Keratinocyte (primary cell): ENCODE measurements around the gene AK8. TPM values are rescaled to one million over a fixed set of nuclear protein-coding genes. Genes with fewer than 3 reads are reported as not detected.

Experiments used
- DNase-seq: peaks from one replicate; pipeline ENCODE4 v3.0.0-alpha.2; 2011; ENCODE audit warnings: low read depth, missing footprints, low spot score
- FAIRE-seq: peaks from 2 replicates; lab custom pipeline; 2011; peaks lifted over from hg19 to GRCh38; lab: Jason Lieb, UNC
- H2AFZ ChIP-seq: 2 replicates; pipeline ENCODE4 v1.6.0; 2012; ENCODE audit warnings: low read length, control low read depth, inconsistent platforms; ENCODE audit not compliant: control insufficient read depth
- H3K27ac ChIP-seq: 2 replicates; pipeline ENCODE4 v1.5.1; 2011; ENCODE audit warnings: low read length; ENCODE audit not compliant: control insufficient read depth, insufficient read depth
- H3K27me3 ChIP-seq: 3 replicates; pipeline ENCODE4 v1.6.0; 2011; ENCODE audit warnings: low read length; ENCODE audit not compliant: control insufficient read depth, insufficient read depth; ENCODE audit errors: extremely low read depth
- H3K36me3 ChIP-seq, 2 experiments: 2 replicates in 1 of 2; 3 replicates in 1 of 2; pipeline ENCODE4 v1.5.1; 2011; ENCODE audit warnings: low read length in 2 of 2, mild to moderate bottlenecking in 1 of 2; ENCODE audit not compliant: control insufficient read depth in 2 of 2, insufficient read depth in 2 of 2; ENCODE audit errors: extremely low read depth in 1 of 2
- H3K4me1 ChIP-seq: 3 replicates; pipeline ENCODE4 v1.5.1; 2011; ENCODE audit warnings: low read length; ENCODE audit not compliant: control insufficient read depth, insufficient read depth; ENCODE audit errors: extremely low read depth
- H3K4me2 ChIP-seq: 3 replicates; pipeline ENCODE4 v1.6.0; 2011; ENCODE audit warnings: low read depth, low read length; ENCODE audit not compliant: control insufficient read depth, insufficient read depth; ENCODE audit errors: extremely low read depth
- H3K4me3 ChIP-seq, 3 experiments: fragments of 200-600 bp in 1 of 3; sonication (generic) in 1 of 3; 2 replicates in 2 of 3; 3 replicates in 1 of 3; pipeline ENCODE4 v1.5.1; 2011 to 2016; ENCODE audit warnings: low read length in 3 of 3, mild to moderate bottlenecking in 3 of 3, control low read depth in 2 of 3, inconsistent platforms in 1 of 3, low read depth in 1 of 3, mixed read lengths in 1 of 3, mixed run types in 1 of 3, moderate library complexity in 1 of 3; ENCODE audit not compliant: control insufficient read depth in 2 of 3, insufficient read depth in 2 of 3; ENCODE audit errors: extremely low read depth in 1 of 3
- H3K79me2 ChIP-seq: 2 replicates; pipeline ENCODE4 v1.6.0; 2012; ENCODE audit warnings: low read length; ENCODE audit not compliant: control insufficient read depth, insufficient read depth
- H3K9ac ChIP-seq: 3 replicates; pipeline ENCODE4 v1.6.0; 2011; ENCODE audit warnings: low read length; ENCODE audit not compliant: control insufficient read depth, insufficient read depth; ENCODE audit errors: extremely low read depth
- H3K9me1 ChIP-seq: 3 replicates; pipeline ENCODE4 v1.6.0; 2011; ENCODE audit warnings: low read length; ENCODE audit not compliant: control insufficient read depth, insufficient read depth; ENCODE audit errors: extremely low read depth
- H3K9me3 ChIP-seq: 2 replicates; pipeline ENCODE4 v1.5.1; 2012; ENCODE audit warnings: low read depth, low read length; ENCODE audit not compliant: control insufficient read depth
- H4K20me1 ChIP-seq: 3 replicates; pipeline ENCODE4 v1.6.0; 2011; ENCODE audit warnings: low read length; ENCODE audit not compliant: control insufficient read depth, insufficient read depth; ENCODE audit errors: extremely low read depth
- CTCF ChIP-seq, 3 experiments: IDR thresholded peaks in 1 of 3; conservative IDR thresholded peaks in 1 of 3; optimal IDR thresholded peaks in 1 of 3; 2 replicates in 2 of 3; 3 replicates in 1 of 3; pipeline versions ENCODE3 to v1.5.1; 2011; ENCODE audit warnings: low read length in 3 of 3, mild to moderate bottlenecking in 3 of 3, moderate library complexity in 2 of 3, control low read depth in 1 of 3, inconsistent platforms in 1 of 3; ENCODE audit not compliant: insufficient read depth in 2 of 3; ENCODE audit errors: extremely low read depth in 1 of 3
- EZH2 ChIP-seq: IDR thresholded peaks from one replicate; pipeline ENCODE4 v1.6.1; 2012; ENCODE audit warnings: inconsistent platforms, mild to moderate bottlenecking, low read length, moderate library complexity
- dilution Hi-C: fragments of 300-500 bp; cut with MboI; formaldehyde crosslinking; loops from one replicate; pipeline ENCODE4 v1.7.0; 2020; ENCODE audit warnings: low sequenced_read_pairs; ENCODE audit not compliant: extremely low pct_ligation_motif_present
- polyA plus RNA-seq, 5 experiments: library from polyadenylated mRNA; depleted of rRNA in 3 of 5; stranded (reverse) in 3 of 5; stranded (forward) in 1 of 5; unstranded in 1 of 5; fragments of >200 nt; gene quantifications; 1 replicate in 1 of 5; 2 replicates in 3 of 5; 3 replicates in 1 of 5; pipeline versions ENCODE4 v1.2.1 to v1.2.3, GENCODE V29; 2011 to 2012; ENCODE audit warnings: missing spikeins in 2 of 5, low read depth in 1 of 5, low replicate concordance in 1 of 5

Gene AK8
- polyA plus RNA-seq, 1 donor (not counting 4 experiments of a cell fraction or from before 2014, with no cell fraction given): 0.24 TPM

- Histone ChIP-seq H3K9ac (no peak overlapping the region), H3K27me3 (no peaks in the 10 kb centered on the region), H4K20me1 (no peaks in the 10 kb centered on the region), H3K4me1 (no peaks in the 10 kb centered on the region), H3K4me3 (no peak overlapping the region), H3K36me3 (peaks cover 4 to 12% of the 10 kb centered on the region in 2 experiments), H3K9me1 (no peaks in the 10 kb centered on the region), H3K4me2 (no peak overlapping the region), H3K27ac (no peak overlapping the region), H3K79me2 (no peaks in the 10 kb centered on the region), H2AFZ (no peak overlapping the region), H3K9me3 (no peaks in the 10 kb centered on the region)
- TF ChIP-seq EZH2: no peak
- TF ChIP-seq CTCF (optimal IDR thresholded peaks at IDR 0.05 in 1 of 3, IDR thresholded peaks at IDR 0.05 in 1 of 3, conservative IDR thresholded peaks at IDR 0.05 in 1 of 3; ENCODE audit: extremely low read depth in 1 of 3, insufficient read depth in 2 of 3, low read length in 3 of 3): peak; percentile 27 to 48 (median 29)
- dilution Hi-C loops: no loop called here
- no peak for DNase-seq
- FAIRE-seq: peak; percentile 72
Observed at GRCh38 chr9:132694144-132694543, 183.9 kb downstream of the AK8 start.

- no peak overlapping the region for H3K9ac ChIP-seq
- H3K27ac ChIP-seq: no peak overlapping the region
- H3K9me3 ChIP-seq: no peaks in the 10 kb centered on the region
- H4K20me1 ChIP-seq: no peaks in the 10 kb centered on the region
- H3K27me3 ChIP-seq: no peaks in the 10 kb centered on the region
- no peak overlapping the region for H3K4me2 ChIP-seq
- H2AFZ ChIP-seq: no peak overlapping the region
- H3K36me3 ChIP-seq: peaks cover 17 to 26% of the 10 kb centered on the region in 2 experiments
- no peak for TF ChIP-seq CTCF (optimal IDR thresholded peaks at IDR 0.05 in 1 of 3, IDR thresholded peaks at IDR 0.05 in 1 of 3, conservative IDR thresholded peaks at IDR 0.05 in 1 of 3; ENCODE audit: extremely low read depth in 1 of 3, insufficient read depth in 2 of 3, low read length in 3 of 3)
- TF ChIP-seq EZH2: no peak
- no peaks in the 10 kb centered on the region for H3K79me2 ChIP-seq
- H3K4me3 ChIP-seq: no peak overlapping the region
- FAIRE-seq (no peak), DNase-seq (no peak)
- dilution Hi-C loops: no loop called here
- H3K9me1 ChIP-seq: no peaks in the 10 kb centered on the region
- H3K4me1 ChIP-seq: no peaks in the 10 kb centered on the region
Observed at GRCh38 chr9:132690696-132691095, 187.4 kb downstream of the AK8 start.
